Fibroblast of villous mesenchyme (primary cell): ENCODE data around the gene CORO2B. TPM values are rescaled to one million over a fixed set of nuclear protein-coding genes. Genes with fewer than 3 reads are reported as not detected.
A peak's percentile ranks its signal among the peaks of the same experiment; 100 is the strongest.

Experiments used
- DNase-seq: peaks from one replicate; pipeline ENCODE4 v3.0.0-alpha.2; 2010; ENCODE audit warnings: low read depth
- H3K4me3 ChIP-seq: 2 replicates; pipeline ENCODE4 v1.5.1; 2011; ENCODE audit warnings: low read depth, mild to moderate bottlenecking, low read length
- total RNA-seq: library from RNA; depleted of rRNA; stranded (reverse); fragments of >200 nt; gene quantifications from 2 replicates; pipeline ENCODE4 v1.2.3, GENCODE V29; 2012
- TF ChIP-seq, protein P1 (sequence below): IDR thresholded peaks from 2 replicates; pipeline ENCODE4 v1.5.1; 2012; ENCODE audit warnings: low read depth, mild to moderate bottlenecking, low read length; ENCODE audit not compliant: insufficient read depth

Gene CORO2B
- total RNA-seq, 1 donor = 9.5 TPM

DNA sequence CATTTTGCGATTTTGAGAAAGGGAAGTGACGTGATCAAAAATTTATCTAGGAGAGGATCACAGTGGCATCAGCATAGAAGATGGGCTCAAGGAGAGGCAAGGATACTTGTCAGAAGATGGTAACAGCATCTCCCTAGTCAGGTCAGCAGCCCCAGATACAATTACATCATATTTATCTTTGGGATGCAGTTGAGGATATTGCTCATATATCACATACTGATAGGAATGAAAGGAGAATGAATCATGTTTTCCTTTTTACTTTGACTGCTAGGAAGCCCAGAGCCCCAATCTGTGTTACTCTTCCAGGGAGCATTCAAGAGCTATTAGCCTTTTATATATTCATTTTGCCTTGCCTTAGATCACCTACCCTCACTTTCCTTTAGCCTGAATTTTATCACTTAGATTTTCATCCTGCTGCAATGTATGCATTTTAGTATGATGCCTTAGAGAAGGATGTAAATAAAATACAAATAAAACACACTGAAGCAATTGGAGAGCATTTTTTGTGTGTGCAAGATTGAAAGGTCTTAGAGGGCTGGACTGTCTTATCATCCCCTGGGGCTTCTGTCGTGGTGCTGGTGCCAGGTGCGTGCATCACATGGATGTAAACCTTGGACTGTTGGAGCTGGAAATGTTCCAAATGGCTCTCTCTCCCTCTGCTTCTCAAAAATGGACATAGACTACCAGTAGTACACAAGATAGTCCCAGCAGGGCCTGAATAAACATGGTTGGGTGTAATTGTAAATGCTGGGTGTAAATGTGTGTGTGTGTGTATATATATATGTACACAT, 40.3 kb downstream of the CORO2B start:
- TF ChIP-seq, protein P1, sequence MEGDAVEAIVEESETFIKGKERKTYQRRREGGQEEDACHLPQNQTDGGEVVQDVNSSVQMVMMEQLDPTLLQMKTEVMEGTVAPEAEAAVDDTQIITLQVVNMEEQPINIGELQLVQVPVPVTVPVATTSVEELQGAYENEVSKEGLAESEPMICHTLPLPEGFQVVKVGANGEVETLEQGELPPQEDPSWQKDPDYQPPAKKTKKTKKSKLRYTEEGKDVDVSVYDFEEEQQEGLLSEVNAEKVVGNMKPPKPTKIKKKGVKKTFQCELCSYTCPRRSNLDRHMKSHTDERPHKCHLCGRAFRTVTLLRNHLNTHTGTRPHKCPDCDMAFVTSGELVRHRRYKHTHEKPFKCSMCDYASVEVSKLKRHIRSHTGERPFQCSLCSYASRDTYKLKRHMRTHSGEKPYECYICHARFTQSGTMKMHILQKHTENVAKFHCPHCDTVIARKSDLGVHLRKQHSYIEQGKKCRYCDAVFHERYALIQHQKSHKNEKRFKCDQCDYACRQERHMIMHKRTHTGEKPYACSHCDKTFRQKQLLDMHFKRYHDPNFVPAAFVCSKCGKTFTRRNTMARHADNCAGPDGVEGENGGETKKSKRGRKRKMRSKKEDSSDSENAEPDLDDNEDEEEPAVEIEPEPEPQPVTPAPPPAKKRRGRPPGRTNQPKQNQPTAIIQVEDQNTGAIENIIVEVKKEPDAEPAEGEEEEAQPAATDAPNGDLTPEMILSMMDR = no peak
- no peak overlapping the region for H3K4me3 ChIP-seq
- DNase-seq = no peak

DNA sequence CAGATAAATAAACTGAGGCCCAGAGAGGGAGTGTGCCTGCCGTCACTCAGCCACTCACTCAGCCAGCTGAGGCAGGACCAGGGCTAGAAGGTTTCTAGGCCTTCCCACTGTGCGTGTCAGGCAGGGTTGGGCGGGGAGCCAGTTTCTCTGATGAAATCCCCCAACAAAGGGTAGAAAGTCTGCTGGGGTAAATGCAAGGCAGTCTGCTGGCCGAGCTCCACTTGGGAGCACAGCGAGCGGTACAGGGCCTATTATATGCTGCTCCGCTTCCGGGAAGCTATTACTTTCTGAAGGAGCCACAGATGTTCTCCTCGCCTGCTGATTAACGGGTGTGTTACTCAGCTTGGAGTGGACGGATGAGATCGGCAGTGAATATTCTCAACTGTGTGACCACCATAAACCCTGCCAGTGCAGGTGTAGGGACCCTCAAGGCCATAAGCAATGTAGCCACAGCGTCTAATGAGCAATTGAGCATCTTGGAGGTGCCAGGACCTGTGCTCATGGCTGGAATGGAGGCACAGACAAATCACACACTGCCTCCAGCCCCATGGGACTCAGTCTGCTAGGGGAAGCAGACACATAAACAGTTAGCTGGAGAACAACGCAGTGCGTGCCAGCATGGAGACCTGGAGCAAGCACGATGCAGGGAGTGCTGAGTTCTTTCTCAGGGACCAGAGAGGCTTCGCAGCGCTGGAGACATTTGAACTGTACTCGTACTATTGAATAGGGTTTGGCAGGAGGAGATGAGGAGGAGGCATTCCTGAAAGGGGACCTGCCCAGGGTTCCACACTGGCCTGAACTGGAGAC, 42.1 kb downstream of the CORO2B start:
- H3K4me3 ChIP-seq = no peak overlapping the region
- TF ChIP-seq, protein P1 = no peak
- DNase-seq = peak; percentile 95

DNA sequence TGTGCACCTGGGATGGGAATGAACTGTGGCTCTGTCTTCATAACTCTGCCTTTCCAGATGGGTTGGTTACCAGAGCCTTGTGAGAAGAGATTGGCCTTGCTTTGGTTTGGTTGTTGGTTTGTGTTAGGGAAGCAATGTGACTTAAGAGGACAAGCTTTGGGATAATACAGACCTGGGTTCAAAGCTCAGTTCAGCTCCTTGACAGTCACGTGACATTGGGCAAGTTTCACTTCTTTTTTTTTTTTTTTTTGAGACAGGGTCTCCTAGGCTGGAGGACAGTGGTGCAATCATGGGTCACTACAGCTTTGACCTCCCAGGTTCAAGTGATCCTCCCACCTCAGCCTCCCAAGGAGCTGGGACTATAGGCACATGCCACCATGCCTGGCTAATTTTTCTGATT, 42.7 kb downstream of the CORO2B start:
- TF ChIP-seq, protein P1 = no peak
- no peak overlapping the region for H3K4me3 ChIP-seq
- no peak for DNase-seq

DNA sequence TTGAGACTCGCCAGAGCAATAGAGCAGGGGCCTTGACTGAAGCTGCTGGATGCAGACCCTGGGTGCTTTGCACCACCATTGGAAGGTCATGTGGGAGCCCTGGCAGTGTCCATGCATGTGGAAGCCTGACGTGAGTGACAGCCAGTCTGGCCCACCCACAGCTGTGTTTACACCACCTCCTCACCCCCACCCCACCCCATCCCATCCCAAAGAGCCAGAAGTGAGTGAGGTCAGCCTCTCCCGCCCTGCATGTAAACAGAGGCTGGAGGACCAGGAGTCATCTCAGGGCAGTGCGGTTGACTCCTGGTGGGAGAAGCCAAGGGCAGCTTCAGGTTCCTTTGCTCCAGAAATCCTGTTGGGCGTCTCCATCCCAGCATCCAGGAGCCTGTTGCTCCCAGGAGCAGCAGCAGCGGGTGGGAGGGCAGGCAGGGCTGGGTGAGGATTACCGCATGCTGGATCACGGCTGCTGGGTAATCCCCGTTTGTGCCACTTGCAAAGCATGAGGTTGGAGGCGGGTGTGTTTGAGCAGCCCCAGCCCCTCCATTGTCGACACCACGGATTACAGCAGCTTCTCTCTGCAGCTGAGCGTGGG, 44.6 kb downstream of the CORO2B start:
- peak; percentile 65 for DNase-seq
- no peak overlapping the region for H3K4me3 ChIP-seq
- TF ChIP-seq, protein P1 = no peak

DNA sequence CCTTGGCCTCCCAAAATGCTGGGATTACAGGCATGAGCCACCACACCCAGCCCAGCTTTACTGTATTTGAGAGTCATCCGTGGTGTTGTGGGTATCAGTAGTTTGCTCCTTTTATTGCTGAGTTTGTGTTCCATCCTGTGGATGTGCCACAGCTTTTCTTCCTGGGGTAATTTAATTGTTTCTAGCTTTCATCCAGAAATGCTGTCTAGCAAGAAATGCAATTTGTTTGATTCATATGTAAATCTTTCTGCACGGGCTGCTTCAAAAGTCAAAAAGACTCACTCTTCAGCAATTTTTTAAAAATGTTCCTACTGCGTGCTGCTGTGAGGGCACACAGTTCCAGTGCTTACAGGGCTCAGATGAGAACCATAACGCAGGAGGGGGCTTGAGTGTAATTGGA, 47.1 kb downstream of the CORO2B start:
- no peak for DNase-seq
- TF ChIP-seq, protein P1 = no peak

DNA sequence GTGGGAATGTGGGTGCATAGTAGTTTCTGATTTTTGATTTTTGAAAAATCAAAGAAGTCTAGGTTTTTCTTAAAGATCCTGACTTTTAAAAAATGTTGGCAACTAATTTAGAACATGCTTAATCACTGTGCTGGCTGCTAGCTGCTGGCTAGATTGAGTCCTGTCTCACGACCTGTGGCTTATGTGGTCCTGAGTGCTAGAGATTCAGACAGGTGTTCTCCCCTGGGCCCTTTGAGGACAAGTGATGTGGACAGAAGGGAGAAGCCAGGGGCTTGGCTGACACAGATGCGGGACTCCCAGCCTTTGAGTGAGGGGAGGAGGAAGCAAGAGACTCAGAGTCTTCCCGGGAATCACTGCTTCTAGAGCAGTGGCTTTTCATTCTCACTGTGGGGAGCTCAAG, 47.5 kb downstream of the CORO2B start:
- TF ChIP-seq, protein P1 = no peak
- no peak for DNase-seq
- no peak overlapping the region for H3K4me3 ChIP-seq

More for the DNA sequence above, 47.1 kb downstream of the CORO2B start:
- H3K4me3 ChIP-seq = no peak overlapping the region
